Muscle of leg (tissue), 11 donors: Measurements from ENCODE around the gene HS3ST3A1. TPM values are rescaled to one million over a fixed set of nuclear protein-coding genes. Genes with fewer than 3 reads are reported as not detected.
A peak's percentile ranks its signal among the peaks of the same experiment; 100 is the strongest.

Source experiments
- DNase-seq: peaks from one replicate; pipeline ENCODE4 v3.0.0; 2013
- H3K27ac ChIP-seq: one replicate; pipeline ENCODE4 v1.5.1; 2013; ENCODE audit warnings: mild to moderate bottlenecking, low read length, control low read depth
- H3K27me3 ChIP-seq: one replicate; pipeline ENCODE4 v1.6.1; 2013; ENCODE audit warnings: low read length; ENCODE audit not compliant: control insufficient read depth, insufficient read depth
- H3K36me3 ChIP-seq: one replicate; pipeline ENCODE4 v1.6.1; 2013; ENCODE audit warnings: low read length; ENCODE audit not compliant: control insufficient read depth, insufficient read depth
- H3K4me1 ChIP-seq: one replicate; pipeline ENCODE4 v1.6.1; 2013; ENCODE audit warnings: low read length; ENCODE audit not compliant: control insufficient read depth, insufficient read depth
- H3K4me3 ChIP-seq: one replicate; pipeline ENCODE4 v1.5.1; 2013; ENCODE audit warnings: low read length, control low read depth
- H3K9me3 ChIP-seq: replicated peaks from 2 replicates; pipeline ENCODE4 v1.6.1; 2013; ENCODE audit warnings: low read depth, low read length; ENCODE audit not compliant: control insufficient read depth
- WGBS: methylation state at CpG from one replicate; pipeline ENCODE4 v1.1.5; 2013; ENCODE audit warnings: missing lambda C conversion rate; ENCODE audit not compliant: insufficient coverage; 5-methylcytosine and 5-hydroxymethylcytosine counted together
- polyA plus RNA-seq, 8 donors: library from polyadenylated mRNA; unstranded; fragments of 120-200 nt; gene quantifications; one replicate each; pipeline versions ENCODE4 v1.2.1 to v1.2.3, GENCODE V29; 2013; ENCODE audit warnings: inconsistent platforms in 1 of 8, low replicate concordance in 1 of 8; ENCODE audit not compliant: insufficient read length in 8 of 8, insufficient read depth in 1 of 8
- total RNA-seq: library from RNA; stranded (reverse); fragments of 120-200 nt; gene quantifications from one replicate; pipeline ENCODE4 v1.2.4, GENCODE V29; 2013

The HS3ST3A1 gene
- total and polyA plus RNA-seq, 9 donors, result 0.68 to 3.8 (median 2.3) TPM

DNA sequence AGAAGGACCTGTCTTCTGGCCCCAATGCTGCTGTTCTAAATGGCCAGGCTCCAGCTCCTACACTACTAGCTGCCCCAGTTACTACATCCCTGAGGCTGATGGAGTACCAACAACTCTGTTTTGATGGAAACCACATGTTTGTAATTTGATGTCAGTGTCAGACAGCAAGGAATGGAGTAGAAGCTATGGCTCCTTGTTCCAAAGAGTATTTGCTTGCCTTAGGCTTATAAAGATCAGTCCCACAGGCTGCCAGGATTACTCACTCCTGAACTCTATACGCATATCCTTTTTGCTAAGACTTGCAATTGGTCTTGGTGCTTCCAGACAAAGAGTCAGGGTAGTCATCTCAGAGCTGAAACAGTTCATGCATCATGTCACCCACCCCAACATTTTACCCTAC lies 139.6 kb downstream of the HS3ST3A1 start:
- Histone ChIP-seq H3K27me3 (no peaks in the 10 kb centered on the region), H3K4me1 (no peaks in the 10 kb centered on the region), H3K27ac (no peak overlapping the region), H3K4me3 (no peak overlapping the region), H3K9me3 (no peaks in the 10 kb centered on the region), H3K36me3 (no peaks in the 10 kb centered on the region)
- peak; percentile 53 for DNase-seq
- WGBS, result 63% methylated on average over 1 of the region's 1 CpG

DNA sequence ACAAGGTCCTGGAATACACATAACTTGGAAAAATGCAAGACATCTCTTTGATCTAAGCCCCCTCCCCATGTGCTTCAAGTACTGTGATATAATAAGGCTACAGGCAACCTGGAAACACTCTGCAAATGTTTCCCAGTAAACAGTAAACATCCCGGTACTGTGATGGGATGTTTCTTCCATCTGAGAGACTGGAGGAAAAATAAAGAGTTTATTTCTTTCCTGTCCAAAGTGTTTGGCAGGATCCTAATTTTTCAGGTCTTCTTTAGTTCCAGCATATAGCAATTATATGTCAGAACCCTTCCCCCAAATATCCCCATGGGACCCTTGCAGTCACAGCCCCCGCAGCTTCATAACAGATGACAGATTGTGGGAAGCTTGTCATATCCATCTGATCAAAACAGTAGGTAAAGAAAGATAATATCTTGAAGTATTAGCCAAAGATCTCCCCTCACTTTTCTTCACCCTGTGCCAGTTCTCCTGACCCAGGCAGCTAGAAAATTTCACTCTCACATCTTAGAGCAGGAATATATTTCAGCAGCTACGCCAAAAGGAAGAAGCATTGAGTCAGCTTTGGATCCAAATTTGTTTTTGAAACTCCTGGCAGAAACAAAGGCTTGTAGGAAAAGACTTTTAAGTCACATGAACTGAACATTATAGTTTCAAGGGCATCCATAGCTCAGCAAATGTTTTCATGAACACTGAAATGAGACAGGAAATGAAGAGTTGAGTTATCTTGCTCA lies 141.3 kb downstream of the HS3ST3A1 start:
- no peaks in the 10 kb centered on the region for H3K27me3 ChIP-seq
- no CpG with 5 or more reads among the region's 3 CpGs for WGBS
- peak; percentile 85 for DNase-seq
- no peaks in the 10 kb centered on the region for H3K36me3 ChIP-seq
- H3K4me1 ChIP-seq, result no peaks in the 10 kb centered on the region
- no peaks in the 10 kb centered on the region for H3K9me3 ChIP-seq
- no peak overlapping the region for H3K27ac ChIP-seq
- no peak overlapping the region for H3K4me3 ChIP-seq

DNA sequence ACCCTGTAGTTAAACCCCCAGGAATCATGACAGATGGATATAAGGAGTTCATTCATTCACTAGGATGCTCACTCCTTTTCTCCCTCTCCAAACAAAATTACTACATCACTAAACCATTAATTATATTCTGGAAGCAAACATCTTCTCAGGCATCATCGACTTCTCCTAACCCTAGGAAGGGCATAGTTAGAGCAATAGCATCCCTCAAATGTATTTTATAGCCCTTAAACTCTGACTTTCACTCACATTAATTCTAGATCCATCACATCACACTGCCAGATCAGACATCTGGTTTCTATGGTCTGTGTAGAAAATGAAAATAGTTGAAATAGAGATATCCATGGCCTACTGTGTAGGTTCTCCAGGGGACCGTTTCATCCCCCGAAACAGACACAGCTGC lies 143.9 kb downstream of the HS3ST3A1 start:
- Histone ChIP-seq H3K9me3 (no peaks in the 10 kb centered on the region), H3K27ac (no peak overlapping the region), H3K4me1 (no peaks in the 10 kb centered on the region), H3K4me3 (no peak overlapping the region), H3K27me3 (no peaks in the 10 kb centered on the region), H3K36me3 (no peaks in the 10 kb centered on the region)
- 83% methylated on average over 1 of the region's 3 CpGs for WGBS
- DNase-seq, result no peak
